ENCODE results near the gene VPS37B. TPM values are rescaled to one million over a fixed set of nuclear protein-coding genes. Genes with fewer than 3 reads are reported as not detected.

The VPS37B gene
- total and polyA plus RNA-seq, 2 donors (not counting 3 experiments of a cell fraction or from before 2014, with no cell fraction given): 39.5 to 45.9 TPM

- dilution Hi-C loops (cut with MboI; ENCODE audit: extremely low pct_ligation_motif_present, low sequenced_read_pairs): no loop called here
- POLR2A ChIA-PET: no interaction called here
- Histone ChIP-seq H3K79me2 (ENCODE audit: control insufficient read depth, insufficient read depth, low read length) (peaks cover 68% of the 10 kb centered on the region), H3K4me3 (replicated peaks in 1 of 3; ENCODE audit: insufficient read depth in 1 of 3, low read depth in 1 of 3, low read length in 3 of 3) (no peak overlapping the region), H4K20me1 (replicated peaks; ENCODE audit: control insufficient read depth, extremely low read depth, insufficient read depth, low read length) (no peaks in the 10 kb centered on the region), H3K9me3 (replicated peaks; ENCODE audit: control insufficient read depth, insufficient read depth, low read length) (no peaks in the 10 kb centered on the region), H3K4me1 (ENCODE audit: control insufficient read depth, extremely low read depth, insufficient read depth, low read length) (peaks cover 23% of the 10 kb centered on the region), H2AFZ (ENCODE audit: low read depth, low read length) (no peak overlapping the region), H3K9me1 (replicated peaks; ENCODE audit: control insufficient read depth, extremely low read depth, insufficient read depth, low read length) (no peaks in the 10 kb centered on the region), H3K27ac (ENCODE audit: insufficient read depth, low read depth, low read length) (no peak overlapping the region), H3K9ac (replicated peaks; ENCODE audit: extremely low read depth, insufficient read depth, low read length) (no peak overlapping the region), H3K27me3 (ENCODE audit: control insufficient read depth in 2 of 2, insufficient read depth in 2 of 2, low read length in 2 of 2) (no peaks in the 10 kb centered on the region), H3K36me3 (ENCODE audit: control insufficient read depth in 2 of 2, extremely low read depth in 1 of 2, insufficient read depth in 2 of 2, low read length in 2 of 2) (peaks cover 0 to 25% of the 10 kb centered on the region in 2 experiments), H3K4me2 (ENCODE audit: insufficient read depth, low read length) (no peak overlapping the region)
- CTCF ChIA-PET: interaction anchor here (1.2 to 1.4 kb wide), 2 partner anchors 9 to 51 kb away, joined by 3 to 5 read pairs; no protein-coding TSS in a partner anchor
- no peak for DNase-seq (ENCODE audit: low read depth, low spot score)
- BruUV-seq (replicated peaks): no TSS peak
- intact Hi-C loops (cut with micrococcal nuclease): no loop called here
- no peak for FAIRE-seq
- TF ChIP-seq POLR2A (IDR thresholded peaks at IDR 0.05; ENCODE audit: low read depth, low read length): no peak
- TF ChIP-seq MAX (IDR thresholded peaks at IDR 0.05; ENCODE audit: insufficient read depth, insufficient read length): no peak
- no peak for TF ChIP-seq CTCF (IDR thresholded peaks at IDR 0.05; ENCODE audit: extremely low read depth in 1 of 2, insufficient read depth in 1 of 2, low read depth in 1 of 2, low read length in 2 of 2)
- TF ChIP-seq MYC (IDR thresholded peaks at IDR 0.05; ENCODE audit: low read depth, low read length): no peak
- TF ChIP-seq POLR2AphosphoS5 (IDR thresholded peaks at IDR 0.05; ENCODE audit: insufficient read depth, low read depth, low read length): no peak
- TF ChIP-seq JUN (IDR thresholded peaks at IDR 0.05; ENCODE audit: borderline replicate concordance, insufficient read depth, insufficient read length, low read depth): no peak
- TF ChIP-seq FOS (IDR thresholded peaks at IDR 0.05; ENCODE audit: borderline replicate concordance, insufficient read depth, low read length): no peak
- TF ChIP-seq GATA2 (IDR thresholded peaks at IDR 0.05; ENCODE audit: insufficient read depth, insufficient read length, low read depth, low read length): no peak
- no peak for TF ChIP-seq EZH2 (IDR thresholded peaks at IDR 0.05; ENCODE audit: borderline replicate concordance, low read depth, low read length, severe bottlenecking)
Measured at GRCh38 chr12:122845041-122845864, 50.7 kb downstream of the VPS37B start.
